Neural progenitor cell (in vitro differentiated cells): ENCODE measurements around the gene TSSK2.

ENCODE experiments used
- CTCF ChIP-seq: fragments of 200-600 bp; sonication (generic); IDR thresholded peaks from 2 replicates; pipeline ENCODE4 v1.5.1; 2017; ENCODE audit warnings: antibody characterized with exemption, mild to moderate bottlenecking
- EZH2 ChIP-seq: fragments of 200-600 bp; sonication (generic); IDR thresholded peaks from 2 replicates; pipeline ENCODE4 v1.6.1; 2017; ENCODE audit warnings: antibody characterized with exemption, mild to moderate bottlenecking, moderate library complexity

DNA sequence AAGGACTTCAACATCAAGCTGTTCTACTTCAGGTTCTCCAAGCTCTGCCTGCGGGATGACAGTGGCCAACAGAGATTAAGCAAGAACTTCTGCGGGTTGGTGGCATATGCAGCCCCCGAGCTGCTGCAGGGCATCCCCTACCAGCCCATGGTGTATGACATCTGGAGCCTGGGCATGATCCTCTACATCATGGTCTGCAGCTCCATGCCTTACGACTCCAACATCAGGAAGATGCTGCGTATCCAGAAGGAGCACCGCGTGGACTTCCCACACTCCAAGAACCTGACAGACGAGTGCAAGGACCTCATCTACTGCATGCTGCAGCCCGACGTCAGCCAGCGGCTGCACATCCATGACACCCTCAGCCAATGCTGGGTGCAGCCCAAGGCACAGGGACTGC lies 6.1 kb upstream of the TSSK2 start:
- TF ChIP-seq CTCF (no peak), EZH2 (no peak)
